ENCODE measurements around the gene TIGIT. TPM values are rescaled to one million over a fixed set of nuclear protein-coding genes. Genes with fewer than 3 reads are reported as not detected.

The TIGIT gene
- total RNA-seq (not detected in 2 replicates), polyA plus RNA-seq (0.19 and 0.39 TPM in 2 replicates)

DNA sequence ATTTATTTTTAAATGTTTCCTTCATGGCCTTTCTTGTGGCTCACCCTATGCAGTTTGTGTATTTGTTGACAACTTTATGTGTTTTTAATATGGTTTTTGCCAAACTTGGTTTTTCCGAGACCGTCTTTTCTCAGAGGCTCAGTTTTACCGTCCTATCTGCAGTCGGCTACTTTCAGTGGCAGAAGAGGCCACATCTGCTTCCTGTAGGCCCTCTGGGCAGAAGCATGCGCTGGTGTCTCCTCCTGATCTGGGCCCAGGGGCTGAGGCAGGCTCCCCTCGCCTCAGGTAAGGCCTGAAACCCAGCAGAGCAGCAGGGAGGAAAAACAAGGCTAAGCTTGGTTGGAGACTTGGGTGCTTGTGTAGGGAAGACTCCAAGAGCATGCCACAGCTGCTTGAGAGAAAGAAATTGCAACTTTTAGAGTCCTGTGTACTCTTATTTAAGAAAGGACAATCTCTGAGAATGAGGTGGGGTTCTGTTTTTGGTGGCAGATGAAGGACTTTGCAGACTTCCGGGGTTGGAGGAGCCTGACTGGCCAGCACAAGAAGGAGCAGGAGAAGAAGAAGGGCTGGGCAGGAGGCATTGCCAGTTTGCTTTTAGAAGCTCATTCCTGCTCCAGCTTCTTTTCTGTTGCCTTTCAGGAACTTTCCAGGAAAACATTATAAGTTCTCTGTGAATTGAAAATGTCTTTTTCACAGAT is at the start of gene TIGIT:
Gene TIGIT (plus strand): TSS at position 191 of the 698 bp plus-strand sequence. CDS start 34 bp downstream, at position 225.
- WGBS (ENCODE audit: low lambda C conversion rate, missing lambda C conversion rate) = 93% methylated on average over 7 of the region's 7 CpGs
- no peak within 1 kb of the TSS for H3K4me3 ChIP-seq

DNA sequence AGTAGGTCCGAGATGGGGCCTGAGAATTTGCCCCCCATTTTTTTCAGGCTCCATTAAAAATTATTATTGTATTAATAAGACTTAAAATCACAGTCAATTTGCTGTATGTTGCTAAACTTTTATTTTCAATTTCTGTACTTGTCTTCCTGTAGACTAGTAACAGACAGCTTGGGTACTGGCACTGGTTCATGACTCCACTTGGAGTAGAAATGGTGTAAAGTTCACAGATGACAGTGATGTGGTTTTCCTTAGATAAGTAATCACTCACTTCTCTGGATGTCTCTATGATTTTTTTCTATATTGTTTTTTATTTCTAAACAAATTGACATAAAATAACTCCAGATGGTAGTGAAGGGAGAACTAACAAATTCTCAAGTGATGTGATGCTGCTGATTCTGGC is 40.9 kb upstream of the TIGIT start:
- H3K9me2 ChIP-seq (replicated peaks; ENCODE audit: insufficient read depth) = no peaks in the 10 kb centered on the region
- H3K4me1 ChIP-seq (ENCODE audit: insufficient read depth) = no peaks in the 10 kb centered on the region
- H3K9me3 ChIP-seq (ENCODE audit: low read depth) = no peaks in the 10 kb centered on the region
- no peaks in the 10 kb centered on the region for H3K27me3 ChIP-seq
- no peak overlapping the region for H2AFZ ChIP-seq
- no peak overlapping the region for H3K4me3 ChIP-seq
- no peaks in the 10 kb centered on the region for H3K79me2 ChIP-seq
- no peak overlapping the region for H3K4me2 ChIP-seq
- no peak overlapping the region for H3K27ac ChIP-seq
- 72% methylated on average over 1 of the region's 1 CpG for WGBS (ENCODE audit: low lambda C conversion rate, missing lambda C conversion rate)
- H4K20me1 ChIP-seq (ENCODE audit: insufficient read depth, poor library complexity, severe bottlenecking) = no peaks in the 10 kb centered on the region
- no peak for DNase-seq (ENCODE audit: low spot score)
- H3K36me3 ChIP-seq (replicated peaks; ENCODE audit: insufficient read depth, low read depth) = no peaks in the 10 kb centered on the region
- no peak for TF ChIP-seq EZH2 (IDR thresholded peaks at IDR 0.05; ENCODE audit: borderline replicate concordance)
- TF ChIP-seq EZH2phosphoT487 (IDR thresholded peaks at IDR 0.05; ENCODE audit: low read depth, severe bottlenecking, unreplicated experiment) = no peak
- TF ChIP-seq, protein P1, sequence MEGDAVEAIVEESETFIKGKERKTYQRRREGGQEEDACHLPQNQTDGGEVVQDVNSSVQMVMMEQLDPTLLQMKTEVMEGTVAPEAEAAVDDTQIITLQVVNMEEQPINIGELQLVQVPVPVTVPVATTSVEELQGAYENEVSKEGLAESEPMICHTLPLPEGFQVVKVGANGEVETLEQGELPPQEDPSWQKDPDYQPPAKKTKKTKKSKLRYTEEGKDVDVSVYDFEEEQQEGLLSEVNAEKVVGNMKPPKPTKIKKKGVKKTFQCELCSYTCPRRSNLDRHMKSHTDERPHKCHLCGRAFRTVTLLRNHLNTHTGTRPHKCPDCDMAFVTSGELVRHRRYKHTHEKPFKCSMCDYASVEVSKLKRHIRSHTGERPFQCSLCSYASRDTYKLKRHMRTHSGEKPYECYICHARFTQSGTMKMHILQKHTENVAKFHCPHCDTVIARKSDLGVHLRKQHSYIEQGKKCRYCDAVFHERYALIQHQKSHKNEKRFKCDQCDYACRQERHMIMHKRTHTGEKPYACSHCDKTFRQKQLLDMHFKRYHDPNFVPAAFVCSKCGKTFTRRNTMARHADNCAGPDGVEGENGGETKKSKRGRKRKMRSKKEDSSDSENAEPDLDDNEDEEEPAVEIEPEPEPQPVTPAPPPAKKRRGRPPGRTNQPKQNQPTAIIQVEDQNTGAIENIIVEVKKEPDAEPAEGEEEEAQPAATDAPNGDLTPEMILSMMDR (IDR thresholded peaks at IDR 0.05; ENCODE audit: poor library complexity) = no peak

More for the DNA sequence above, at the start of gene TIGIT:
- TF ChIP-seq EZH2 (IDR thresholded peaks at IDR 0.05; ENCODE audit: borderline replicate concordance) (no peak), EZH2phosphoT487 (IDR thresholded peaks at IDR 0.05; ENCODE audit: low read depth, severe bottlenecking, unreplicated experiment) (no peak)
- TF ChIP-seq, protein P1 (IDR thresholded peaks at IDR 0.05; ENCODE audit: poor library complexity) = no peak
- no peaks in the 10 kb centered on the region for H3K4me1 ChIP-seq (ENCODE audit: insufficient read depth)
- no peak within 1 kb of the TSS for H3K4me2 ChIP-seq
- no peaks in the 10 kb centered on the region for H3K9me3 ChIP-seq (ENCODE audit: low read depth)
- no peaks in the 10 kb centered on the region for H3K36me3 ChIP-seq (replicated peaks; ENCODE audit: insufficient read depth, low read depth)
- DNase-seq (ENCODE audit: low spot score) = no peak
- no peak within 1 kb of the TSS for H2AFZ ChIP-seq
- no peaks in the 10 kb centered on the region for H3K79me2 ChIP-seq
- H3K27ac ChIP-seq = no peak within 1 kb of the TSS
- no peaks in the 10 kb centered on the region for H4K20me1 ChIP-seq (ENCODE audit: insufficient read depth, poor library complexity, severe bottlenecking)
- no peaks in the 10 kb centered on the region for H3K27me3 ChIP-seq
- H3K9me2 ChIP-seq (replicated peaks; ENCODE audit: insufficient read depth) = no peaks in the 10 kb centered on the region

DNA sequence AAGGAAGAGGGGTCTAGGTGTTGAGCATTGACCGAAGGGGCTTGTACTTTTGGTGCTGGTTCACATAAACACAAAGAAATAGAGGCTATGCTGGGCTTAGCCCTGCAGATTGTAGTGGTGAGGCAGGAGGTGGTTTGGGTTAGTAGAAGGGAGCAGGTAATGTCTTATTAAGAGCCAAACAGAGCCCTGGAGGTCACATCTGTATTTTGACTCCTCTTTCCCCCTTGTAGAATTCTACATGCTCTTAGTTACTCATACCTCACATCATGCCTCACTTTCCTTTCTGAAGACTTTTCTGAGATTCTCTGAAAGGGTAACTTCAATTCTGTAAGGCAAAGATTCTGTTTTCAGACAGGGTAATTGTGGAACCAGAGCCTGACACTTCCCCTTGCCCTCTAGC is 40.3 kb upstream of the TIGIT start:
- Histone ChIP-seq H3K27ac (no peak overlapping the region), H3K4me2 (no peak overlapping the region), H3K79me2 (no peaks in the 10 kb centered on the region), H3K4me1 (ENCODE audit: insufficient read depth) (no peaks in the 10 kb centered on the region), H3K36me3 (replicated peaks; ENCODE audit: insufficient read depth, low read depth) (no peaks in the 10 kb centered on the region), H3K4me3 (no peak overlapping the region), H4K20me1 (ENCODE audit: insufficient read depth, poor library complexity, severe bottlenecking) (no peaks in the 10 kb centered on the region), H3K9me3 (ENCODE audit: low read depth) (no peaks in the 10 kb centered on the region), H3K9me2 (replicated peaks; ENCODE audit: insufficient read depth) (no peaks in the 10 kb centered on the region), H3K27me3 (no peaks in the 10 kb centered on the region), H2AFZ (no peak overlapping the region)
- DNase-seq (ENCODE audit: low spot score) = no peak
- TF ChIP-seq, protein P1 (IDR thresholded peaks at IDR 0.05; ENCODE audit: poor library complexity) = no peak
- TF ChIP-seq EZH2 (IDR thresholded peaks at IDR 0.05; ENCODE audit: borderline replicate concordance) = no peak
- no peak for TF ChIP-seq EZH2phosphoT487 (IDR thresholded peaks at IDR 0.05; ENCODE audit: low read depth, severe bottlenecking, unreplicated experiment)
- WGBS (ENCODE audit: low lambda C conversion rate, missing lambda C conversion rate) = 91% methylated on average over 1 of the region's 1 CpG

Data from hepatocyte (in vitro differentiated cells).